ENCODE measurements around the gene SLX4IP. TPM values are rescaled to one million over a fixed set of nuclear protein-coding genes. Genes with fewer than 3 reads are reported as not detected.

Gene SLX4IP
- total and polyA plus RNA-seq, 2 of the 13 experiments (the other 11 are each of a cell fraction or from before 2014, with no cell fraction given), result 3.6 to 7.3 TPM

GRCh38 chr20:10565191-10565921 lies 130.3 kb downstream of the SLX4IP start (continued):
- TF ChIP-seq, protein P1, sequence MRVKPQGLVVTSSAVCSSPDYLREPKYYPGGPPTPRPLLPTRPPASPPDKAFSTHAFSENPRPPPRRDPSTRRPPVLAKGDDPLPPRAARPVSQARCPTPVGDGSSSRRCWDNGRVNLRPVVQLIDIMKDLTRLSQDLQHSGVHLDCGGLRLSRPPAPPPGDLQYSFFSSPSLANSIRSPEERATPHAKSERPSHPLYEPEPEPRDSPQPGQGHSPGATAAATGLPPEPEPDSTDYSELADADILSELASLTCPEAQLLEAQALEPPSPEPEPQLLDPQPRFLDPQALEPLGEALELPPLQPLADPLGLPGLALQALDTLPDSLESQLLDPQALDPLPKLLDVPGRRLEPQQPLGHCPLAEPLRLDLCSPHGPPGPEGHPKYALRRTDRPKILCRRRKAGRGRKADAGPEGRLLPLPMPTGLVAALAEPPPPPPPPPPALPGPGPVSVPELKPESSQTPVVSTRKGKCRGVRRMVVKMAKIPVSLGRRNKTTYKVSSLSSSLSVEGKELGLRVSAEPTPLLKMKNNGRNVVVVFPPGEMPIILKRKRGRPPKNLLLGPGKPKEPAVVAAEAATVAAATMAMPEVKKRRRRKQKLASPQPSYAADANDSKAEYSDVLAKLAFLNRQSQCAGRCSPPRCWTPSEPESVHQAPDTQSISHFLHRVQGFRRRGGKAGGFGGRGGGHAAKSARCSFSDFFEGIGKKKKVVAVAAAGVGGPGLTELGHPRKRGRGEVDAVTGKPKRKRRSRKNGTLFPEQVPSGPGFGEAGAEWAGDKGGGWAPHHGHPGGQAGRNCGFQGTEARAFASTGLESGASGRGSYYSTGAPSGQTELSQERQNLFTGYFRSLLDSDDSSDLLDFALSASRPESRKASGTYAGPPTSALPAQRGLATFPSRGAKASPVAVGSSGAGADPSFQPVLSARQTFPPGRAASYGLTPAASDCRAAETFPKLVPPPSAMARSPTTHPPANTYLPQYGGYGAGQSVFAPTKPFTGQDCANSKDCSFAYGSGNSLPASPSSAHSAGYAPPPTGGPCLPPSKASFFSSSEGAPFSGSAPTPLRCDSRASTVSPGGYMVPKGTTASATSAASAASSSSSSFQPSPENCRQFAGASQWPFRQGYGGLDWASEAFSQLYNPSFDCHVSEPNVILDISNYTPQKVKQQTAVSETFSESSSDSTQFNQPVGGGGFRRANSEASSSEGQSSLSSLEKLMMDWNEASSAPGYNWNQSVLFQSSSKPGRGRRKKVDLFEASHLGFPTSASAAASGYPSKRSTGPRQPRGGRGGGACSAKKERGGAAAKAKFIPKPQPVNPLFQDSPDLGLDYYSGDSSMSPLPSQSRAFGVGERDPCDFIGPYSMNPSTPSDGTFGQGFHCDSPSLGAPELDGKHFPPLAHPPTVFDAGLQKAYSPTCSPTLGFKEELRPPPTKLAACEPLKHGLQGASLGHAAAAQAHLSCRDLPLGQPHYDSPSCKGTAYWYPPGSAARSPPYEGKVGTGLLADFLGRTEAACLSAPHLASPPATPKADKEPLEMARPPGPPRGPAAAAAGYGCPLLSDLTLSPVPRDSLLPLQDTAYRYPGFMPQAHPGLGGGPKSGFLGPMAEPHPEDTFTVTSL (CRISPR knock-in tag; IDR thresholded peaks at IDR 0.05; ENCODE audit: borderline replicate concordance), result peak; percentile 98
- no peak for TF ChIP-seq ZNF446 (CRISPR knock-in tag; IDR thresholded peaks at IDR 0.05)
- TF ChIP-seq MIER2 (CRISPR knock-in tag; IDR thresholded peaks at IDR 0.05), result peak; percentile 76
- TF ChIP-seq FOSL1 (CRISPR knock-in tag; IDR thresholded peaks at IDR 0.05; ENCODE audit: borderline replicate concordance), result peak; percentile 80; the same call in 1 of the 2 replicates
- peak; percentile 37; the same call in 1 of the 2 replicates for TF ChIP-seq MBD4 (IDR thresholded peaks at IDR 0.05; ENCODE audit: borderline replicate concordance, low read length)
- TF ChIP-seq, protein P2, sequence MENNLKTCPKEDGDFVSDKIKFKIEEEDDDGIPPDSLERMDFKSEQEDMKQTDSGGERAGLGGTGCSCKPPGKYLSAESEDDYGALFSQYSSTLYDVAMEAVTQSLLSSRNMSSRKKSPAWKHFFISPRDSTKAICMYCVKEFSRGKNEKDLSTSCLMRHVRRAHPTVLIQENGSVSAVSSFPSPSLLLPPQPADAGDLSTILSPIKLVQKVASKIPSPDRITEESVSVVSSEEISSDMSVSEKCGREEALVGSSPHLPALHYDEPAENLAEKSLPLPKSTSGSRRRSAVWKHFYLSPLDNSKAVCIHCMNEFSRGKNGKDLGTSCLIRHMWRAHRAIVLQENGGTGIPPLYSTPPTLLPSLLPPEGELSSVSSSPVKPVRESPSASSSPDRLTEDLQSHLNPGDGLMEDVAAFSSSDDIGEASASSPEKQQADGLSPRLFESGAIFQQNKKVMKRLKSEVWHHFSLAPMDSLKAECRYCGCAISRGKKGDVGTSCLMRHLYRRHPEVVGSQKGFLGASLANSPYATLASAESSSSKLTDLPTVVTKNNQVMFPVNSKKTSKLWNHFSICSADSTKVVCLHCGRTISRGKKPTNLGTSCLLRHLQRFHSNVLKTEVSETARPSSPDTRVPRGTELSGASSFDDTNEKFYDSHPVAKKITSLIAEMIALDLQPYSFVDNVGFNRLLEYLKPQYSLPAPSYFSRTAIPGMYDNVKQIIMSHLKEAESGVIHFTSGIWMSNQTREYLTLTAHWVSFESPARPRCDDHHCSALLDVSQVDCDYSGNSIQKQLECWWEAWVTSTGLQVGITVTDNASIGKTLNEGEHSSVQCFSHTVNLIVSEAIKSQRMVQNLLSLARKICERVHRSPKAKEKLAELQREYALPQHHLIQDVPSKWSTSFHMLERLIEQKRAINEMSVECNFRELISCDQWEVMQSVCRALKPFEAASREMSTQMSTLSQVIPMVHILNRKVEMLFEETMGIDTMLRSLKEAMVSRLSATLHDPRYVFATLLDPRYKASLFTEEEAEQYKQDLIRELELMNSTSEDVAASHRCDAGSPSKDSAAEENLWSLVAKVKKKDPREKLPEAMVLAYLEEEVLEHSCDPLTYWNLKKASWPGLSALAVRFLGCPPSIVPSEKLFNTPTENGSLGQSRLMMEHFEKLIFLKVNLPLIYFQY (CRISPR knock-in tag; IDR thresholded peaks at IDR 0.05; ENCODE audit: borderline replicate concordance), result peak; percentile 95
- TF ChIP-seq TP53 (CRISPR knock-in tag; conservative IDR thresholded peaks at IDR 0.05), result no peak
- TF ChIP-seq ZNF512B (CRISPR knock-in tag; IDR thresholded peaks at IDR 0.05; ENCODE audit: borderline replicate concordance), result peak; percentile 32; the same call in 1 of the 2 replicates
- TF ChIP-seq RFX3 (CRISPR knock-in tag; IDR thresholded peaks at IDR 0.05), result peak; percentile 40
- TF ChIP-seq ZNF34 (CRISPR knock-in tag; IDR thresholded peaks at IDR 0.05; ENCODE audit: borderline replicate concordance), result peak; percentile 32; the same call in 1 of the 2 replicates
- no peak; the same call in 1 of the 2 replicates for TF ChIP-seq NFE2L2 (IDR thresholded peaks at IDR 0.05; ENCODE audit: low read length)
- TF ChIP-seq PHB2 (IDR thresholded peaks at IDR 0.05; ENCODE audit: partially characterized antibody), result no peak
- TF ChIP-seq E2F5 (CRISPR knock-in tag; conservative IDR thresholded peaks at IDR 0.05), result no peak
